Stimulated activated naive CD4-positive, alpha-beta T cell treated with Interleukin-2 at 50 U/mL for 16 hours (primary cell): ENCODE data around the gene FHL2.

ENCODE experiments used
- DNase-seq: peaks from one replicate; lab custom pipeline; 2025; lab: John Stamatoyannopoulos, UW

Gene FHL2

DNA sequence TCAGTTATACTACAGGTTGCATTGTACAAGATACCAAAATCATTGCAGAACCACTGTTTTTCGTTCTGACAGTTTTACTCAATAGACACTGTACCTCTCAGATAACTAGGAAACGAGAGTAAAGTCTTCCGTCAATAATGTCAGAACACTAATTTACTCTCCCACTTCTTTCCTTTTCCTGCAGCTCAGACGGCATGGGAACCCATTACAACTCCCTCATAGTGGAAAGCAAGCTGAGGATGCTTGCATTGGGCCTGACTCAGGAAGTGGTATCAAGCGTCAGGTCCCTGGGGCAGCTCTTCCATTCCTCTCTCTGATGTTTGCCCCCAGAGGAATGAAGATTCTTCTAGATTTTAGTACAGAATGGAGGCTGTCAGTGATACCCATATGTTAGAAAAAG lies 23.9 kb upstream of the FHL2 start:
- no peak for DNase-seq

DNA sequence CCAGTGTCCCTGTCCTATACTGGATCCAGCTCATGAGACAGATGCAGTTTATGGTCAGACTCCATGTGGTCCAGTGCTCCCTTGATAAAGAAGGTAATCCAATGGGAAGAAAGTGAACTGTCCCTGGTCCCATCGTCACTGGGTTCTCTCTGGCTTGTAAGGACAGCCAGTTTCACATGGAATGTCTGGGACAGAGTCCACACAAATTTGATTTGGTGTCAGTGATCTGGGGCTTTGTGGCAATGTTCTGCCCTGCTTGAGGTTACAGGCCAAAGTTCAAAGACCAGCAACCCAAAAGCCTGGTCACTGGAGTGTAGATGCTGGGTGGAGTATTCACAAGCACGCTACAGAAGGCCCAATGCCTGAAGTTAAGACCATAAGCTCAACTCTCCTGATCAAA lies 22.2 kb upstream of the FHL2 start:
- DNase-seq = no peak

DNA sequence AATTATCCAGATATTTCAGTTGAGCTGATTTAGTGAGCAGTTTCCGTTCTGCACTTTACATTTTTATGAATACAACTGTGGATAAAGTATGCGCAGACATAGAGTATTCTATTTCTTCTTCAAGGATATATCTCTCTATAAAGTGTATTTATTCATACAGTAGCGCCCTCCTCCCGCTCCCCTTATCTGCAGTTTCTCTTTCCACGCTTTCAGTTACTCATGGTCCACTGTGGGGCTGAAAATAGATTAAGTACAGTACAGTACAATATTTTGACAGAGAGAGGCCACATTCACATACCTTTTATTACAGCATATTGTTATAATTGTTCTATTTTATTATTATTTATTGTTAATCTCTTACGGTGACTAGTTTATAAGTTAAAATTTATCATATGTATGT lies 19.7 kb upstream of the FHL2 start:
- DNase-seq = no peak

DNA sequence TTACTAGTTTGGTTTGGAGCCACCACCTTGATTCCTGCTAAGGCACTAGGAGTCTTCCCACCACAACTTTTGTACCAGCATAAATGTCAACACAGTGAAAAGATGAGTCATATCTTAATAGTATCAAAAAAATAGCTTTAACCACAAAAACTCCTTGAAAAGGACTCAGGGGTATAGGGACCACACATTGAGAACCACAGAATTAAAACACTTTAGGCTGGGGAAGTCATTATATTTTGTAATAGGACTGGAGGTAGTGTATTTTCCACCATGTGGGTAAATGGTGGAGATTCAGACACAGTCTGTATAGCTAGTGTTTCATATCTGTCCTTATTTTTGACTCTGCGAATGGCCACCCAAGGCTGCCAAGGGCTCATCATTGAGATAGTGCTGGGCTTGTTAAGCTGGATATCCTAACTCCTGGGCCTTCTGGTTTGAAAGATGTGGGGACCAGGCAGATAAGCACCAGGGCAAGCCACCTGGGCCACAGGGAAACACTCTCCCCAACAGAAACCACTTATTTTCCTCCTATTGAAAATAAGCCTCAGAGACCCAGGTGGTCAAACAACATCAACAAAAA lies 19.1 kb upstream of the FHL2 start:
- DNase-seq = no peak

DNA sequence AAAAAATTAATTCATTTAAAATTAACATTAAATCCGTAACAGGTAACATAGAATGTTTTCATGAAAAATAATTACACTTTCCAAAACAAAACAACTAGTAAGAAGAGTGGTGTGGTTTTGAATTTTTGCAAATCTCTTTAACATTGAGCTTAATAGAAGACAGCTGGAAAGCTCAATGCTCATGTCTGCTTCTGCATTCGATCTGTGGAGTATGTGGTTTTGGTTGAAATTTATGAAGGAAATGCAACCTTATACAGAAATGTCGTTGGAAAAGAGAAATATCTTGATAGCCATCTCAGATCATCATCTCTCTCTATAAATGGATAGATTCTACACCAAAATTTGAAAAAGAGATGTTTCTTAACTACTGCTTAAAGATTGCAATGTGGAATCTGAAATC lies 17.3 kb upstream of the FHL2 start:
- no peak for DNase-seq

DNA sequence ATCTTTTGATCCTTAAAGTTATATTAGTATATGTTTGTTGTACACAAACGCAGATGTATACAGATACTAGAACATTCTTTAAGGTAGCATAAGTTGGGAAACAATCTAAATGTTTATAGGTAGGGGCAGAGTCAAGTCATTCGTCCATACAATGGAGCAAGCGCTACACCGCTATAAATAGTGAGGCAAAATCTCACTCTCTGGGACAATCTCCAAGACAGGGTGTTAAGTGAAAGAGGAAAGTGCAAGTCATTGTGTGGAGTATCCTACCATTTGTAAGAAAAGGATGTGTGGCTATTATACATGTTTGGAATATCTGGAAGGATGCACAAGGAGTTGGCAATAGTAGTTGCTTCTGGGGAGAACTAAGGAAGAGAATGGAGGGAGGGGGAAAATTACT lies 16.2 kb upstream of the FHL2 start:
- no peak for DNase-seq

DNA sequence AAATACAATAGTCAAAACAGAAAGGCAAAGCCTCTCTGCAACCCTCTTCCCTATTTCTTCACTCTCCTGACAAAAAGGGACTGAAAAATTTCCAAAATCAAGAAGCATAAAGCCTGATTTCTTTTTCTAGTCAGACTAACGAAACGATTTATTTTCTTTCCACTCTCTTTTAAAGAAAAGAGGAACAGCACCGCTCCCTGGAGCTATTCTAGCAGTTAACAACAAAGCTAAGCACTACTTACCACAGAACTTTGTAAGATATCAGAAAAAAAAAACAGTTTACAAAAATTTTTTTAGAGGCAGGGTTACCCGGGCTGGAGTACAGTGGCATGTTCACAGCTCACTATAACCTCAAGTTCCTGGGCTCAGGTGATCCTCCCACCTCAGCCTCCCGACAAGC lies 14.4 kb upstream of the FHL2 start:
- DNase-seq = no peak

DNA sequence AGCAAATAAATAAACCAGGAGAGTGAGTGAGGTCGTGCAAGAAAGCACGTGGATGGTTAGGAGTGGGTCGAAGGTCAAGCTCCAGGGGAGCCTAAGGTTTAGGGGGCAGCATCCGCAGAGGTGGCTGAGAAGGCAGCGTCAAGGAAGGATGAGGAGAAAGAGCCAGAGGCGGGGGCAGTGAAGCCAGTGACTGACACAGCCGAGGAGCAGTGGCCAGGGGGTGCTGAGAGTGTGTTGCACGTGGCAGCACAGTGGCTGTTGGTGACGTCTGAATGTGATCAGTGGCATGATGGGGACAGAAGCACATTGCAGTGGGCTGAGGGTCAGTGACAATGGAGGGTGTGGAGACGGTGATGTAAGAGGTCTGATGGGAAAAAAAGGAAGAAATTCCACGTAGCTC lies 13.7 kb upstream of the FHL2 start:
- DNase-seq = no peak

DNA sequence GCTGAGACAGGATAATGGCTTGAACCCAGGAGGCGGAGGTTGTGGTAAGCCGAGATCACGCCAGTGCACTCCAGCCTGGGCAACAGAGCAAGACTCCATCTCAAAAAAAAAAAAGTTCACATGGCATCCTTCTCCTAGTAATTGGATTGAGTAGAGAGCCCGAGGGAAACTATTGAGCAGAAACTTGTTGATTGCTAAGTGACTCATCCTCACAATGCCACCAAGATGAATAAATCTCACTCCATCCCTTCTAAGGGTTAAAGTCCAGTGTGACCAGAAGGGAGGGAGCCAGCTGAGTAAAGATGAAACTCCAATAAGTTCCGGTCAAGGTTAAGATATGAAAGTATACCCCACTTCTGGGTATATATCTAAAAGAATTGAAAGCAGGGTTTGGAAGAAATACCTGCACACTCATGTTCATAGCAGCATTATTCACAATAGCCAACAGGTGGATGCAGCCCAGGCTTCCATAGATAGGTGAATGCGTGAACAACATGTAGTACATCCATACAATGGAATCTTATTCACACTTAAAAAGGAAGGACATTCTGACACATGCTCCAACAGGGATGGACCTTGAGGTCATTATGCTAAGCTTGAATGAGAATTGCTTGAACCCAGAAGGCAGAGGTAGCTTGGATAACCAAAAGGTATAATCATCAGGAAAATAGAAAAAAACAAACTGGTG lies 13.0 kb upstream of the FHL2 start:
- no peak for DNase-seq

DNA sequence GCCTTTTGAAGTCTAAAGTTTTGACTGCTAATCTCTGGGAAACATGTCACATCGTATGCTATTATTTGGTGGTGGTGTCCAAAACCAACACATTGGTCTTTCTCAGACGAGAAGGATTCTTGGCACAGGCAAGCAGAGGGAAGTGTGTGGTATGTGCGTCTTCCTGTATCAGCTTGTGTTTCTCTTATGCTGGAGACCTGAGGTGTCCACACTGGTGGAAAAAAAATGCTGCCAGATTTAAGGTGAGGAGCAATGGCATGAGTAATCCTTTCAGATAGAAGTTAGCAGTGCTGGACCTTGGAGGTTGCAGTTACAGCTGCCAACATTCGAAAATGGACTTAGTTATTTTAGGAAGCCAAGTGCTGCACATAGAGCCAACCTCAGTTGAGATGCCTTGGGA lies 11.7 kb upstream of the FHL2 start:
- no peak for DNase-seq

DNA sequence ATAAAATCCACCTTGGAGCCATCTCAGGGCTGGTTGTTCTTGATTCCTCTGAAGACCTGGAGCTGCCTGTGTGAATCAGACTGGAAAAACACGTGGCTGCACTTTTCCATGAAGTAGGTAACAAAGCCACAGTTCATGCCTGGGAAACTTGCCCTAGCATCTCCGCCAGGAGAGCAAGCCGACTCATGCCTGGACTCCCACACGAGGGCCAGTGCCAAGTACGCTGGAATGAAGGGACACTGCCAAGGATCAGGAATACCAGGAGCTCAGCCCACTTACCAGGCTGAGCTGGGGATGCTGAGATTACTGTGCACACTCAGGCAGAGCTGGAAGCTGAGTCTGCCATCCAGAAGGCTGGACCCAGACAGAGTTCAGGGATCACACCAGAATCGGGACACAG lies 10.9 kb upstream of the FHL2 start:
- no peak for DNase-seq

DNA sequence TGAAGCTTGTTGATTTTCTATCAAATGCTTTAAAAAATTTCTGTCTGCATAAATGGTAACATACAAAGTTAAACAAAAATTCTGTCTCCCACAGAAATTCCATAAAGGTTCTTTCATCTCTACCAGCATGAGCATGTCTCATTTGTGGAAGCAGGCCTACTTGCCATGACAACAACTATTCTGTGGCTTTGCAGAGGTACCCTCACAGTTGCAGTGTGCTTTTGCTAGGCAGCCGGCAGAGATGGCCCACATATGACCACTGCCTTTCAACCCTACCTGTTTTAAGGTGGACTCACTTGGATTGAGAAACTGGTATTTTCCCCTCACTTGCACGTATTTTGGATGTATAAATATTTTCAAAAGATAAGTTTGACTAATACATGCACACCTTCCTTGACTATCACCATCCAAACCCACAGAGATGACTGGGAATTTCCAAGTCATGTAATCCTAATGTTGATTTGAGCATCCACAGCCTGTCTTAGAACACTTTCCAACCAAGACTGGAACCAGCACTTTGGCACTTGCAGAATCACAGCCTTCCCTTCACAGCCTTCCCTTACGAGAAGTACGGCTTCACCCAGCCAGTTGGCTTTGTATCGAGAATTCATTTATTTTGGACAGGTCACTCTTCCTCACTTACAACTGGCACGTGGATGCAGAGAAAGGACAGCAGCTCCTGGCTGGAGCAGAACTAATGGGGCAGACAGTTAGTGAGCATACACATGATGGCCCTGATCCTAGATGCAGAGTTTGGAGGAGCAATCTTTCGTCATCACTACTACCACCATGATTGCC lies 9.3 kb upstream of the FHL2 start:
- no peak for DNase-seq

DNA sequence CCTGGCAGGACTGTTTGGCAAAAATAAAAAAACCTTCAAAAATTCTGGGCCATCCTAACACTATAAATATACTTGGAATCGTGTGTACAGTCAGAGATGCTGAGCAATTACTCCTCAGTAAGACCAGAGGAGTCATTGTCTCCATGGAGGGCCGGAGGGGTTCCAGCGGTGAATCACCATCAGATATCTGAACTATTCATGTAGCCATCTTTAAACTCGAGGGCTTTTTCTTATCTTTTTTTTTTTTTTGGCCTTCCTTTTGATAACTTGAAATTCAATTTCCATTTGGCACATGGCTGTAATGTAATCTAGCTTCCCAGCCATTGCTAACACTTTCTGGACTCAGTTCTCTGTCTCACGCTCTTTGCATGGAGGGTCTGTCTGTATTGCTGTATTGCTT lies 7.4 kb upstream of the FHL2 start:
- no peak for DNase-seq

DNA sequence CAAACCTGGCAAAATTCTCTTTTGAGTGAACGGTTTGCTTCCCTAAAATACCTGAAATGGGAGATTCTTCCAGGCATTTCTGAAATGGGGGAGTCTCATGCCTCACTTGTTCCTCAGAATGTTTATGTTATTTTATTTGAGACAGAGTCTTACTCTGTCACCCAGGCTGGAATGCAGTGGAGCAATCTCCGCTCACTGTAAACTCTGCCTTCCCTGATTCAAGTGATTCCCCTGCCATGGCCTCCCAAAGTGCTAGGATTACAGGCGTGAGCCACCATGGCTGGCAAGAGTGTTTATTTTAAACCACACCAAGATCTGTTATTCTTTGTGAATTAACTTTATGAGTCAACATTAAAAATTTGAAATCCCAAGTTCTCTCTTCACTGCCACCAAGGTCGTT lies 6.4 kb upstream of the FHL2 start:
- no peak for DNase-seq

DNA sequence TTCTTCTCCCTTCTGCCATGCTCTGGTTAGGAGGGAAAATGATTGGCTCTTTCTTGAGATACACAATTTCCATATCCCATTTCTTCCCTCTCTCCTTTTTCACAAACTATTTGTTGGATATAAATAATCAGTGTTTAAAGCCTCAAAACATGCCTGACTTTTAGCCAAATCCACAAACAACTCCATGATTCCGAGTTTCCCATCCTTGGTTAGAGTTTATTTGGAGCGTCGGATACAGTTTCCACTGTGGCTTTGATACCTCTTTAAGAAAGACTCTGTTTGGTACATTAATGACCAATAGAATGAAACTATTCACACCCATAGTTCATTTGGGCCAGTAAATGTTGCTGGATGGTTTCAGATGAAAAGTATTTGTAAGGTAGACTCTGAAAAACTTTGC lies 5.9 kb upstream of the FHL2 start:
- DNase-seq = no peak

DNA sequence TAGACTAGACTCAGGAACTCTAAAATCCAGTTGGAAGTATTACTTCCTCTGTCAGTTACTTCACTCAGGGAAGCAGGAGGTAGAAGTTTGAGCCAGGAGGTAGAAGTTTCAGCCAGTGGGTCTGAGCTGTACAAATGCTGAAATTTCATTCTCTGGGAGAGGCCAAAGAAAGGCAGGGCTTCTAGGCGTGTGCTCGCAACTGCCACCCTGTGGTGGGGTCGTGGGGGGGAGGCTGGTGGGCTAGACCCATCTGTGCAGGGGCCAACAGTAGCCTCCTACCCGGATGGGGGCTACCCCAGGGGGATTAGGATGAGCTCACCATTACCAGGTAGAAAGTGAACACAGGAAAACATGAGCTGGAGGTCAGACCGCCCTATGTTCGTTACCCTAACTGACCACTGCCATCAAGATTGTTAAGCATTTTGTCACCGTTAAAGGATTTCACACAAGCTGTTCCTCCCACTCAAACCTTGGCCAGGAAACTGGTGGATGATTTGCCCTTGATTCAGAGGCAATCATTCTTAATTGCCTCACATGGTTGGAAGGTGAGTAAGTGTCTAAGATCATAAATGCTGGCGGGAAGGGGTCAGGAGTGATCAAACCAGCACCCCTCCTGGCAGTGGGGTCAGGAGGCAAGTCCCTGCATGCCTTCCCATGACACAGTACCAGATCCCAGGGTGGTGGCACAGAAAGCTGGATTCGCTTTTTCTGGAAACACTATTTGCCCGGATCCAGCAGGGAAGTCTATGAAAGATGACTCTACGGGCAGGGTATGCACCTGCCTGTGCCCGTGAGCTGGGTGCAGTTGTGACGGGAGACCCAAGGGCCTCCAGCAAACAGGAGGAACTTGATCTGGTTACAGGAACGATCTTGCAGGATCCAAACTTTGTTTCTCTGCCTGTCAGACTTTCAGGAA lies 5.2 kb upstream of the FHL2 start:
- no peak for DNase-seq

DNA sequence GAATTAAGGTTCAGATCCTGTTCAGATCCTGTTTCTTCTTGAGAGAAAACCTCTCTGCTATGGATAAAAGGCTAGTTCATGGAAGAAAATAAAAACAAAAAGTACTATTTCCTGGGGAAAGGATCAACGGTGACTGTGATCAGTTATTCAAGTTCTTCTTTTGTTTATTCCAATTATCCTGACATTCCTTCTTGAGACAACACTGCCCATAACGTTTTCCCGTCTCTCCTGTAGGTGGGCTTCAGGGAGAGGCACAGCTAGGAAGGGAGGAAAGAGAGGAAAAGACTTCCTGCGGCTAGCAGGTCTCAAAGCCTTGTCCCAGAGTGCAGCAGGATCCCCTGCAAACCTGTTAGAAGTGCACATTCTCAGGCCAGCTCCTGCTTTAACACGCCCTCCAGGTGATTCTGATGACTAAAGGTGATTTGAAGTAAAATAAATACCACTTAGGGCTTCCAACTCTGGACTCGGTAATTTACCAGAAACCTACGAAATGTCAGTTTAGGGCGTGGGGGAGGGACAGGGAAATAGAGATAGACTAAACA lies 4.5 kb upstream of the FHL2 start:
- no peak for DNase-seq

DNA sequence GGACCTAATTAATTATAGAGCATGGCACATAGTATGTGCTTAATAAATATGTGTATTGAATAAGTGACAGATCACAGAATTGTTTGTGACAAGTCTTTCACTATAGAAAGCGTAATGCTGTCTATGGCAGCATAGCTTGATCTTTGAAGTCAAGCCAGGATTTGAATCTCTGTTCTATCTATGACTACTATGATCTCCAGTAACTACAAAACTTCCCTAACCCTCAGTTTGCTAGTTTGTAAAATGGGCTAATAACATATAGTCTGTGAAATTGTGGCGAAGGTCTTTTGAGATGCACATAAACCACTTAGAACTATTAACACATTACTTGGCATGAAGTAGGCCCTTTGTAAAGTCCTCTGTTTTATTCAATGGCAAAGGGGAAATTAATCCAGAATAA lies 4.0 kb upstream of the FHL2 start:
- no peak for DNase-seq

DNA sequence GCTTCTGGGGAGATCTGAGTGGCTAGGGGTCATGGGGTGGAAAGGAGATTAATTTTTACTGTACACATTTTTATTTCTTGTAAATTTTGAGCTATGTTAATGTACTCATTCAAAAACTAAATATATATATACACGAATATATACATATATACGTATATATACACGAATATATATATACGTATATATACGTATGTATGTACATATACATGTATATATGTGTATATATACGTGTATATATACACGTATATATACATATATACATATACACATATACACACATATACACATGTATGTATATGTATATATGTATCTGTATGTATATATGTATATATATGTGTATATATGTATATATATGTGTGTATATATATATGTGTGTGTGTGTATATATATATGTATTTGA lies 3.0 kb upstream of the FHL2 start:
- no peak for DNase-seq

DNA sequence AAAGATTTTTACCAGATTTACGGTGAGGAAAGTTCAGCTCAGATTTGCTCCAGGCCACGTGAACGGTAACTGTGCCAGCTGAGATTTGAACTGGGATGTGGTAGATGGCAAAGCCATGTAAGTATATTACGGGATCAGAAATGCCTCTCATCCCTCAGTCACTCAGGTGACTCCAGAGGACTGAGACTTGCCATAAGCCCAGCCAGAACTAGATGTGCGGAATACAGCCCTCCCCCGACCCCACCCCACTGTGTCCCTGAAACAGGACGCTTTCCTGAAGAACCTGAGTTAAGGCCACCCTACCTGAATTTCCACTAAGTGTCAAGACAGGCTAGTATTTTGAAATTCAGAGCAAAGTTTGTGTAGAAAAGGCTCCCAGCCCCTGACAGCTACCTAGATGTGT lies 1.3 kb upstream of the FHL2 start:
- DNase-seq = no peak

DNA sequence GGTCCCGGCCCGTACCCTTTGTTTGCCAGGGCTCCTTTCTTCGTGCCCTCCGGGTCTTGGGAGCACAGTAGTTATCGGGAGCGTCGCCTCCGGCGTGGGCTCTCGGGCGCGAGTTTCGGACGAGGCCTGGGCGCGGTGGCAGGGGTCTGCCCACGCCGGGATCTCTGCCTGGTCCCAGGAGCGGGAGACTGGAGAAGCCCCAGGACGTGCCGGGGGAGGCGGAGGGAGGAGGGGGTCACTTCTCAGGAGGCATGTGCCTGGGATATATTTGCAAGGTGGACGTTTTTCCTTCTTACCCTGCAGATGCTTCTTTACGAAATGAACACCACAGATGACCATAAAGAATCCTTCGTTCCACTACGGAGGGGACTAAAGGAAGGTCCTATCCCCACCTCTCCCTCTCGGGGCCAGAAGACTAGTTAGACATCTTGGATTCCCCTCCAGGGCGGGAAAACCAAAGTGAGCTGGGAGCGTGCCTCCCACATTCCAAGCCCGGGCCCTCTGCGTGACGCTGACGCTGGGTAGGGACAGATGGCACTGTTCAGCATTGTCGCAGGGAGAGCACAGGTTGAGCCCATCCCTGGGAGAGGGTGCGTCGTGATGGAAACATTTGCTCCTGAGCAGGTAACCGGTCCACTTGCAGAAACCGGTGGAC lies 483 bp upstream of the FHL2 start:
- no peak for DNase-seq

DNA sequence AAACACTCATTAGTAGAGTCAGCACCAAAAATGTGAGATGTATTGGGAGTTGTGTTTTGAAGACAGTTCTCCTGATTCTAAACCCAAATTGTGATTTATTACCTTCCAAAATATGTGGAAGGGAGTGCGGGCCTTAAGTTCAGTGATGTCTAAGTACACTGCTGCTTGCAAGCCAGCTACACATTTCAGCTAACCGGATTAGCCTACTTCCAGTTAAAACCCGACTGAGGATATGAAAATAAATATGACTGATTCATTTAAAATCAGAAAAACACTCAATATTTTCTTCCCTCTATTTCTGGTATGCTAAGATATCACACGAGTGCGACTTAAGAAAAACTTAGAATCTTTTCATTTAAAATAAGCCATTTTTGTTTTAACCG lies 907 bp downstream of the FHL2 start:
- no peak for DNase-seq
